Transverse colon (tissue), 3 donors: ENCODE data around the gene HIP1.

ENCODE experiments used
- EP300 ChIP-seq: sonication (generic); formaldehyde crosslinking; IDR thresholded peaks from one replicate; pipeline ENCODE4 v1.6.1; 2017; ENCODE audit warnings: antibody characterized with exemption, low read depth
- POLR2A ChIP-seq: fragments of 450-650 bp; IDR thresholded peaks from one replicate; pipeline ENCODE4 v1.6.1; 2016; ENCODE audit warnings: antibody characterized with exemption, mild to moderate bottlenecking, moderate library complexity
- TF ChIP-seq, protein P1 (sequence below), 5 experiments: fragments of 200-600 bp in 3 of 5; fragments of 450-650 bp in 2 of 5; sonication (generic) in 3 of 5; IDR thresholded peaks; 1 replicate in 2 of 5; 2 replicates in 3 of 5; pipeline ENCODE4 v1.5.1; 2016 to 2017; ENCODE audit warnings: antibody characterized with exemption in 5 of 5, inconsistent platforms in 3 of 5, mild to moderate bottlenecking in 2 of 5, moderate library complexity in 1 of 5

GRCh38 chr7:75590373-75591005 lies 148.3 kb downstream of the HIP1 start:
- TF ChIP-seq, protein P1, sequence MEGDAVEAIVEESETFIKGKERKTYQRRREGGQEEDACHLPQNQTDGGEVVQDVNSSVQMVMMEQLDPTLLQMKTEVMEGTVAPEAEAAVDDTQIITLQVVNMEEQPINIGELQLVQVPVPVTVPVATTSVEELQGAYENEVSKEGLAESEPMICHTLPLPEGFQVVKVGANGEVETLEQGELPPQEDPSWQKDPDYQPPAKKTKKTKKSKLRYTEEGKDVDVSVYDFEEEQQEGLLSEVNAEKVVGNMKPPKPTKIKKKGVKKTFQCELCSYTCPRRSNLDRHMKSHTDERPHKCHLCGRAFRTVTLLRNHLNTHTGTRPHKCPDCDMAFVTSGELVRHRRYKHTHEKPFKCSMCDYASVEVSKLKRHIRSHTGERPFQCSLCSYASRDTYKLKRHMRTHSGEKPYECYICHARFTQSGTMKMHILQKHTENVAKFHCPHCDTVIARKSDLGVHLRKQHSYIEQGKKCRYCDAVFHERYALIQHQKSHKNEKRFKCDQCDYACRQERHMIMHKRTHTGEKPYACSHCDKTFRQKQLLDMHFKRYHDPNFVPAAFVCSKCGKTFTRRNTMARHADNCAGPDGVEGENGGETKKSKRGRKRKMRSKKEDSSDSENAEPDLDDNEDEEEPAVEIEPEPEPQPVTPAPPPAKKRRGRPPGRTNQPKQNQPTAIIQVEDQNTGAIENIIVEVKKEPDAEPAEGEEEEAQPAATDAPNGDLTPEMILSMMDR (IDR thresholded peaks at IDR 0.05): no peak
- TF ChIP-seq EP300 (no peak), POLR2A (no peak)
